ENCODE data around the gene CHMP1B. TPM values are rescaled to one million over a fixed set of nuclear protein-coding genes. Genes with fewer than 3 reads are reported as not detected.

Gene CHMP1B
- total RNA-seq, 4 donors from 2014 or later, result 33.4 to 55.1 (median 39.8) TPM

- TF ChIP-seq CTCF (IDR thresholded peaks at IDR 0.05; ENCODE audit: low read depth), result no peak
These were observed 40.8 kb upstream of the CHMP1B start for GRCh38 chr18:11810379-11810778.

GRCh38 chr18:11811009-11811408 is 40.2 kb upstream of the CHMP1B start:
- TF ChIP-seq CTCF (IDR thresholded peaks at IDR 0.05; ENCODE audit: low read depth), result no peak

- no peak for TF ChIP-seq CTCF (IDR thresholded peaks at IDR 0.05; ENCODE audit: low read depth)
These were observed 34.0 kb upstream of the CHMP1B start for GRCh38 chr18:11817229-11817628.

- TF ChIP-seq CTCF (IDR thresholded peaks at IDR 0.05; ENCODE audit: low read depth), result no peak
These were observed 32.6 kb upstream of the CHMP1B start for GRCh38 chr18:11818486-11819203.

GRCh38 chr18:11819938-11820337 is 31.3 kb upstream of the CHMP1B start:
- TF ChIP-seq CTCF (IDR thresholded peaks at IDR 0.05; ENCODE audit: low read depth), result no peak

- no peak for TF ChIP-seq CTCF (IDR thresholded peaks at IDR 0.05; ENCODE audit: low read depth)
These were observed 30.5 kb upstream of the CHMP1B start for GRCh38 chr18:11820697-11821096.

- TF ChIP-seq CTCF (IDR thresholded peaks at IDR 0.05; ENCODE audit: low read depth), result no peak
These were observed 30.0 kb upstream of the CHMP1B start for GRCh38 chr18:11821208-11821607.
